ENCODE data around the gene NTN4.

DNA sequence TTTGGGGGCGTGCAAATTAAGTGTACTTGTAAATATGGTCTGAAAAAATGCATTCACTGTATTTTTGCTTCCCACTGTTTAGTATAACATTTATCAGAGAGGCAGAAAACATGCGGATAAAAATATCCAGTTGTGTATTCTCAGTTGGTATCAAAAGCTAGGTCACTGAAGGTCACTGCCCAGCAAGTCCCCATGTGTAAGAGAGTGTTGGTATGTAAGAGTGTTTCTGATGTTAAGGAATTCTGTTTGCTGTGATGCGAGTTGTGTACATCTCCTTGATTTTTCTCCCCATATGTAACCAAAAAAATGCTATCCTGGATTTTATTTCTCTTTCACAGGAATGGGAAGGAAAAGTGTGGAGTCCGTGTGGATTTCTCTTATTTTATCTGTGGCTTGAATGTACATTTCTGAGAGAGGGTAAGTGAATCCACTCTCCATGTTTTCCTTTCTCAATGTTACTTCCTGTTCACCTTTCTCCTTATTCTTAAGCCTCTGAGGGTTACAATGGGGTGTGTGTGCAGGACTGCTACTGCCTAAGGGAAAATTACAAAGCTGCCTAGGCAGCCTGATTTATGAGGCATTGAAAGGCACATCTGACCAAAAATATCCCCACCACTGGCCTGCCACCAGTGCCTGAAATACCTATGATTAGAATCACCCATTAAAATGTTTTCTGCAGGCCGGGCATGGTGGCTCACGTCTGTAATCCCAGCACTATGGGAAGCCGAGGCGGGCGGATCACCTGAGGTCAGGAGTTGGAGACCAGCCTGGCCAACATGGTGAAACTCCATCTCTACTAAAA lies 141.4 kb downstream of the NTN4 start:
- TF ChIP-seq, protein P1, sequence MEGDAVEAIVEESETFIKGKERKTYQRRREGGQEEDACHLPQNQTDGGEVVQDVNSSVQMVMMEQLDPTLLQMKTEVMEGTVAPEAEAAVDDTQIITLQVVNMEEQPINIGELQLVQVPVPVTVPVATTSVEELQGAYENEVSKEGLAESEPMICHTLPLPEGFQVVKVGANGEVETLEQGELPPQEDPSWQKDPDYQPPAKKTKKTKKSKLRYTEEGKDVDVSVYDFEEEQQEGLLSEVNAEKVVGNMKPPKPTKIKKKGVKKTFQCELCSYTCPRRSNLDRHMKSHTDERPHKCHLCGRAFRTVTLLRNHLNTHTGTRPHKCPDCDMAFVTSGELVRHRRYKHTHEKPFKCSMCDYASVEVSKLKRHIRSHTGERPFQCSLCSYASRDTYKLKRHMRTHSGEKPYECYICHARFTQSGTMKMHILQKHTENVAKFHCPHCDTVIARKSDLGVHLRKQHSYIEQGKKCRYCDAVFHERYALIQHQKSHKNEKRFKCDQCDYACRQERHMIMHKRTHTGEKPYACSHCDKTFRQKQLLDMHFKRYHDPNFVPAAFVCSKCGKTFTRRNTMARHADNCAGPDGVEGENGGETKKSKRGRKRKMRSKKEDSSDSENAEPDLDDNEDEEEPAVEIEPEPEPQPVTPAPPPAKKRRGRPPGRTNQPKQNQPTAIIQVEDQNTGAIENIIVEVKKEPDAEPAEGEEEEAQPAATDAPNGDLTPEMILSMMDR (IDR thresholded peaks at IDR 0.05): no peak
- no peak for TF ChIP-seq POLR2A (IDR thresholded peaks at IDR 0.05)

All from prostate gland (tissue), 2 donors.